ENCODE data around the gene SLC37A1.

The SLC37A1 gene

DNA sequence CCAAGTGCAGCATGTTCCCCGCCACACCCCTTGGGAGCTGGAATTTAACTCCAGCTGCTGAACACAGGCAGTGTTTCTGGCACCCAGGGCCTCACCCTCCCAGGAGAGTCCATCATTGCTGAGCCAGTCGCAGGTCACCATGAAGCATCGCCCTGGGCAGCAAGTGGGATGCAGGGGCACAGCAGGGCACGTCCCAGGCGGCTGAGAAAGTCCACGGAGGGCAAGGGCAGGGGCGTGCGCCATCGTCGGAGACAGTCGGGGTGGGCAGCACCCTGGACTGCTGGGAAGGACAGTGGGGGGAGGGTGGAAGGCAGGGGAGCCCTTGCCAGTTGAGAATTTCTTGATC is 70.6 kb downstream of the SLC37A1 start:
- no peak overlapping the region for H3K4me3 ChIP-seq (ENCODE audit: low read depth, low read length)
- TF ChIP-seq, protein P1, sequence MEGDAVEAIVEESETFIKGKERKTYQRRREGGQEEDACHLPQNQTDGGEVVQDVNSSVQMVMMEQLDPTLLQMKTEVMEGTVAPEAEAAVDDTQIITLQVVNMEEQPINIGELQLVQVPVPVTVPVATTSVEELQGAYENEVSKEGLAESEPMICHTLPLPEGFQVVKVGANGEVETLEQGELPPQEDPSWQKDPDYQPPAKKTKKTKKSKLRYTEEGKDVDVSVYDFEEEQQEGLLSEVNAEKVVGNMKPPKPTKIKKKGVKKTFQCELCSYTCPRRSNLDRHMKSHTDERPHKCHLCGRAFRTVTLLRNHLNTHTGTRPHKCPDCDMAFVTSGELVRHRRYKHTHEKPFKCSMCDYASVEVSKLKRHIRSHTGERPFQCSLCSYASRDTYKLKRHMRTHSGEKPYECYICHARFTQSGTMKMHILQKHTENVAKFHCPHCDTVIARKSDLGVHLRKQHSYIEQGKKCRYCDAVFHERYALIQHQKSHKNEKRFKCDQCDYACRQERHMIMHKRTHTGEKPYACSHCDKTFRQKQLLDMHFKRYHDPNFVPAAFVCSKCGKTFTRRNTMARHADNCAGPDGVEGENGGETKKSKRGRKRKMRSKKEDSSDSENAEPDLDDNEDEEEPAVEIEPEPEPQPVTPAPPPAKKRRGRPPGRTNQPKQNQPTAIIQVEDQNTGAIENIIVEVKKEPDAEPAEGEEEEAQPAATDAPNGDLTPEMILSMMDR (IDR thresholded peaks at IDR 0.05; ENCODE audit: borderline replicate concordance, insufficient read depth, low read depth, low read length), result no peak

DNA sequence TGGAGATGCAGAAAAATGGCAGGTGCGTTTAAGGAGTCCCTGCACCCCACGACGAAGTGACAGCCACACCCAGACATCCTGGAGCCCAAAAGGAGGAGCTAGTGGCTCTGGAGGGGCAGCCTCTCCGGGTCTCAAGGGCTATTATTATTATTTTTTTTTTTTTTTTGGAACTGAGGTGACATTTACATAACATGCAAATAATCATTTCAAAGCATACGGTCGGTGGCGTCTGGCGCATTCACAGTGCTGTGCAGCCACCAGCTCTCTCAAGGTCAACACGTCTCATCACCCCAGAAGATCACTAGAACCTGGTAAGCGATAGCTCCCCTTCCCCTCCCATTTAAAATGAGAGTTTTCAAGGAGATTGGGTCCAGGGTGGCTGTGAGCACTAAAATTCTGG is 72.2 kb downstream of the SLC37A1 start:
- TF ChIP-seq, protein P1 (IDR thresholded peaks at IDR 0.05; ENCODE audit: borderline replicate concordance, insufficient read depth, low read depth, low read length), result no peak
- H3K4me3 ChIP-seq (ENCODE audit: low read depth, low read length), result no peak overlapping the region

- TF ChIP-seq, protein P1 (IDR thresholded peaks at IDR 0.05; ENCODE audit: borderline replicate concordance, insufficient read depth, low read depth, low read length), result no peak
- H3K4me3 ChIP-seq (ENCODE audit: low read depth, low read length), result no peak overlapping the region
Observed at GRCh38 chr21:42586406-42586805, 72.8 kb downstream of the SLC37A1 start.

DNA sequence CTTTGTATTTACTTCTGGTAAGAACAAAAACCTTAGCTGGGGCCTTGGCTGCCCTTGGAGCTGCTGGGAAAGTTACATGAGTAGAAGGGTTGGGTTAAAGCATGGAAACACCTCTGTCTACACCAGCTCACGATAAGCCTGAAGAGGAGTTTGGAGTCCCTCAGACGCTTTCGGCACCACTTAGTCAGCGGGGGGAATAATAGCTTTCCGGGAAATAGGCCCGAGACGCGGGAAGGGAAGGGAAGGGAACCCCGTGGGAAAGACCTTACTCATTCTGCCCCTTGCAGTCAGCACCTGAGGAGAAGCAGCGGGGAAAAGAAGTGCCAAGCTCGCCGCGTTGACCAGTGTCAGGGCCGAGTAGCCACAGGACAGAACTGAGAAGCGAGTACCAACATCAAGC is 73.4 kb downstream of the SLC37A1 start:
- H3K4me3 ChIP-seq (ENCODE audit: low read depth, low read length), result no peak overlapping the region
- TF ChIP-seq, protein P1 (IDR thresholded peaks at IDR 0.05; ENCODE audit: borderline replicate concordance, insufficient read depth, low read depth, low read length), result no peak

- no peak overlapping the region for H3K4me3 ChIP-seq (ENCODE audit: low read depth, low read length)
- TF ChIP-seq, protein P1 (IDR thresholded peaks at IDR 0.05; ENCODE audit: borderline replicate concordance, insufficient read depth, low read depth, low read length), result no peak
Observed at GRCh38 chr21:42590431-42591131, 76.9 kb downstream of the SLC37A1 start.

DNA sequence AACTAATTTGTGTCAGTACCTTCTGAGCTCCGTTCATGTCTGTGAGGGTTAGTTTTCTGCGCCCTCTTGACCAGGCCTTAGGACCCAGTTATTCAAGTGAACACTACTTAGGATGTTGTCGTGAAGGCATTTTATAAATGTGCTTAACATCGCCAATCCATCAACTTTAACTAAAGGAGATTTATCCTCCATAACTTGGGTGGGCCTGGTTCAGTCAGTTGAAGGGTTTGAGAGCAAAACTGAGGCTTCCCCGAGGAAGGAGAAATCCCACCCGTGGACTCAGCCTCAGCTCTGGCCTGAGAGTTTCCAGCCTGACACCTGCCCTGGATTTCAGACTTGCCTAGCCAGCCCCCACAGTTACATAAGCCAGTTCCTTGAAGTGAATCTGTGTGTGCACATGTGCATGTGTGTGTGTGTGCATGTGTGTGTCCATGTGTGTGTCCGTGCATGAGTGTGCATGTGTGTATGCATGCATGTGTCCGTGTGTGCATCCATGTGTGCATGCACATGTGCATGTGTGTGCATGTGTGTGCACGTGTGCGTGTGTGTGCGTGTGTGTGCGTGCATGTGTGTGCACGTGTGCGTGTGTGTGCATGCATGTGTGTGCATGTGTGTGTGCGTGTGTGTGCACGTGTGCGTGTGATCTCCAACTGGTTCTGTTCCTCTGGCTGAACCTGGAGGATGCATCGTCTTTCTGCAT is 77.7 kb downstream of the SLC37A1 start:
- no peak overlapping the region for H3K4me3 ChIP-seq (ENCODE audit: low read depth, low read length)

More for the DNA sequence above, 77.7 kb downstream of the SLC37A1 start:
- TF ChIP-seq, protein P1 (IDR thresholded peaks at IDR 0.05; ENCODE audit: borderline replicate concordance, insufficient read depth, low read depth, low read length), result no peak

Measured in GM12875 (cell line).